ENCODE measurements around the gene CLK1.
A peak's percentile ranks its signal among the peaks of the same experiment; 100 is the strongest.
"Not testable (repeated sequence)": the region's sequence is repeated elsewhere in the genome, so short reads cannot be mapped to it uniquely, and the experiment has no call there.

CLK1 gene

DNA sequence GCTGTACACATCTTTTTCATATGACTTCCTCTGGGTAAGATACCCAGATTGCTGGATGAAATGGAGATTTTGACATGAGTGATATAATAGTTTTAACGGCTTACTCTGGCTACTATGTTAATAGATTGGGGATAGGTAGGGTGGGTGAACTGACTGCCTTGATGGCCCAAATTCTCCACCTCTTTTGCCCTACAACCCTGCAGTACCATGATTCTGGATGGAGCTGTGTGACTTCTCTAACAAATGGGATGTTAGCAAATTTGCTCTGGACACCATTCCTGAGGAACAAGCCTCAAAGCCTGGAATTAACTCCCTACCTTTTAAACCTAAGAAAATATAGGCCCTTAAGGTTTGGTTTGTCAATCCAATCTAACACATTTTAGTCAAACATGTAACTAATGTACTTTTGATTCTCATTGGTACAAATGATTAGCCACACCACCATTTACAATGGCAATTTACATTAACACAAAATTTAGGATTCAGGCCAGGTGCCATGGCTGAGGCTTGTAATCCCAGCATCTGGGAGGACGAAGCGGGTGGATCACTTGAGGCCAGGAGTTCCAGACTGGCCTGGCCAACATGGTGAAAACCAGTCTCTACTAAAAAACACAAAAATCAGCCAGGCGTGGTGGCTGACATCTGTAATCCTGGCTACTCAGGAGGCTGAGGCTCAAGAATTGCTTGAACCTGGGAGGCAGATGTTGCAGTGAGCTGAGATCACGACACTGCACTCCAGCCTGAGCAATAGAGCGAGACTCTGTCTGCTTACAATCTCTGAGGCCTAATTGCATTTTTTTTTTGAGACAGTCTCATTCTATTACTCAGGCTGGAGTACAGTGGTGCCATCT lies 12.8 kb downstream of the CLK1 start:
- no peak for DNase-seq (ENCODE audit: low read depth, low spot score)

DNA sequence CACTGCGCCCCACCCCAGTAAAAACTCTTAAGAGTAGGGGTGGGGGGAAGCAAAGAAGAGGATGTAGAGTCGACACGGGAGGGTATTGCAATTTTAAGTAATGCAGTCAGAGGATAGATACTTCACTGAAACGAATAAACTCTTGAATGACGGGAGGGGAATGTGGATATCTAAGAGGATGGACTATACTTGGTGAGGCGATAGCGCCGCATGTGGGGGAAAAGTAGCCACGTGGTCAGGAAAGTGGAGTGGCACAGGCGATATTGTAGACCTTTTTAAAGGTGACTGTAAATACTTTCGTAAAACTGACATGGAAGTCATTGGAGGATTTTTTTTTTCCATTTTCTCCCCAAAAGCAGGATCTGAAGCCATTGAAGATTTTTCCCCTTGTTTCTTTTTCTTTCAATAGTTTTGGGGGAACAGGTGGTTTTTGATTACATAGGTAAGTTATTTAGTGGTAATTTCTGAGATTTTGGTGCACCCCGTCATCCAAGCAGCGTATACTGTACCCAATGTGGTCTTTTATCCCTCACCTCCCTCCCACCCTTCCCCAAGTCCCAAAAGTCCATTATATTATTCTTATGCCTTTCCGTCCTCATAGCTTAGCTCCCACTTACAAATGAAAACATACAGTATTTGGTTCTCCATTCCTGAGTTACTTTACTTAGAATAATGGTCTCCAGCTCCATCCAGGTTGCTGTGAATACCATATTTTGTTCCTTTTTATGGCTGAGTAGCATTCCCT lies 13.8 kb downstream of the CLK1 start:
- no peak for DNase-seq (ENCODE audit: low read depth, low spot score)

DNA sequence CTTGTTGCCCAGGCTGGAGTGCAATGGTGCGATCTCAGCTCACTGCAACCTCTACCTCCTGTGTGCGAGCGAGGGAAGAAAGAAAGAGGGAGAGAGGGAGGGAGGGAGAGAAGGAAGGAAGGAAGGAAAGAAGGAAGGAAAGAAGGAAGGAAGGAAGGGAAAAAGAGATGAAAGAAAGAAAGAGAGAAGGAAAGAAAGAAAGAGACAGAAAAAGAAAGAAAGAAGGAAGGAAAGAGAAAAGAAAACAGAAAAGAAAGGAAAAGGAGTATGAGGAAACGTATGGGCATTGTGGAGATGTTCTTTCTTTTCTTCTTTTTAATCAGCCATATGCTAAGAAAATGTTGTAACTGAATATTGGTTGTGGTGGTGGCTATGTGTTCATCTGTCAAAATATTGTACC lies 16.5 kb downstream of the CLK1 start:
- DNase-seq (ENCODE audit: low read depth, low spot score) = no peak

DNA sequence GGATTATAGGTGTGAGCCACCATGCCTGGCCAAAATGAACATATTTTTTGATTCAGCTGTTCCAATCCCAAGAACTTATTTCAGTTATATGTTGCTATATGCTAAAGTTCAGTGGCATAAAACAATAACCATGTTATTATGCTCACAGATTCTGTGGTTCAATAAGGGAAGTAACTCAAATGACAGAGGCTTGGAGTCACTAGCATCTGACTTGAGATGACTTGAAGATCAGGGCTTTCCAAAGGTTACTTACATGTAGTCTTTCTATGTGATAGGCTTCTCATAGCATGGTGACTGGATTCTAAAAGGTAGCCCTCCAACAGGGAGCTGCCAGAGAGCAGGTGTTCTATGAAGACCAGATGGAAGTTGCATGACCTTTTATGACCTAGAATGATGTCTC lies 17.2 kb downstream of the CLK1 start:
- DNase-seq (ENCODE audit: low read depth, low spot score) = no peak

DNA sequence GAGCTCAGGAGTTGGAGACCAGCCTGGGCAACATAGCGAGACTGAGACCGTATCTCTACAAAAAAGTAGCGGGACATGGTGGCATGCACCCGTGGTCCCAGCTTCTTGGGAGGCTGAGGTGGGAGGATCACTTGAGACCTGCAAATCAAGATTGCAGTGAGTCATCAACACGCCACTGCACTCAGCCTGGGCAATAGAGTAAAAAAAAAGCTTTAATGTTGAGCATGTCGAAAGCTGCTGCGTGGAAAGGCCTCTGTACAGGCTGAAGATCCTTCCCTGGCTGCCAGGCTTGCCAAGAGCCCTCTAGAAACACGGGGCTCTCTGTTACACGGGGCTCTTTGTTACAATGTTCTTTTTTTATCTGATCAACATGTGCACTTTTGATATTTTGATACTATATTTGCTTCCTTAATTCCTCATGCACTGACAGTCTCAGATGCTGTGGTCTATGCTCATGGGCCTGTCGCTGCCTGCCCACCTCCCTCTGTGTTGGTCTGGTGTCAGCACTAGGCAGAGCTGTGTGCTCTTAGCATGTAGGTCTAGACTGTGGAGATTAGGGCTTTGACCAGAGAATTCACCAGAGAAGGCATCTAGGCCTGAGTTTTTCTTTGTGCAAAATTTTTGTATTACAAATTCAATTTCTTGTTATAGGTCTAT lies 18.7 kb downstream of the CLK1 start:
- DNase-seq (ENCODE audit: low read depth, low spot score) = no peak

DNA sequence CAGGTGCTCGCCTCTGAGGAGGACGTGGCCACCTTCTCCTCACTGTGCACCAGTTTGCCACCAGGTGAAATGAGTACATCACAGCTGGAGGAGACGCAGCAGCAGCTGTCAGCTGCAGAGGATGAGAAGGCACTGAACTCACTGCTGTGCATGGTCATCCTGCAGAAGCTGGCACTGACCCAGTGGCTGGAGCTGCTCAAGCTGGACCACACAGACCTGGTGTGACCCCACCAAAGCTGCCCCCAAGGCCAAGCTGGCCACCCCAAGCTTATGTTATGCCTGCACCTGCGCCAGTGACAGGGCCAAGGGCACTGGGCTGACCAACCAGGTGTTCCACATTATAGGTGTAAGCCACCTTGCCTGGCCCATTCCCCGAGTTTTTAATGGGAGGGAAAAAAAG lies 19.3 kb downstream of the CLK1 start:
- no peak for DNase-seq (ENCODE audit: low read depth, low spot score)

DNA sequence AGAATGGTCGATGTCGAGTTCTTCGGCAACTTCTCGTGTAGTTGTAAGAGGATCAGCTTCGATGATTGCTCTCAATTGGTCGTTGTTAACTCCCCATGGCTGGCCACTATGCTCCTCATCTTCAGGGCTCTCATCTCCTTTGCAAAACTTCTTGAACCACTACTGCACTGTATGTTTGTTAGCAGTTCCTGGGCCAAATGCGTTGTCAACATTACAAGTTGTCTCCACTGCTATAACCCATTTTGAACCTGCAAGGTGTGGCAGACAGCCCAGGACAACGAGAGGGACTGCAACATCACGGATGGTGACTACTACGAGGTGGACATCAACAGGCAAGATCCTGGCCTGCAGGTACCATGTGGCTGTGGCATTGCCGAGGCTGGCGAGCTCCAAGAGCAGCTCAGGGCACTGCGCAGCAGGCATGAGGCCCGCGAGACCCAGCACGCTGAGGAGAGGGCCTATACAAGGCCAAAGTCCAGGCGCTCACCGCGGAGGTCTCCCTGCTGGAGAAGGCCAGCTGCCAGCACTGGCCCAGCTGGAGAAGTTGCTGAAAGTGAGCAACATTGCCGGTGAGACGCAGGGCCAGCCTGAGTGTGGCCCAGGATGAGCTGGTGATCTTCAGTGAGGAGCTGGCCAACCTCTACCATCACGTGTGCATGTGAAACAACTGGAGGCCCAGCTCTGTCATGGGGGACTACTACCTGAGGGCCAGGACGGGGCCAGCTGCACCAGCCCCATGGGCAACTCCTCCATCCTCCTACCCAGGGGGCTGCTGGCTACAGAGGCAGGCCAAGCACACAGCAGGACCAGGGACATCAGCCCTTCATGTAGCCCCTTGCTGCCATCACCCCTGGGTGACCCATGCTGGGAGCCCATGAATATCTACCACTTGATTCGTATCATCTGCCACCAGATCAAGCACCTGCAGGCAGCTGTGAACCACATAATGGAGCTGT lies 20.2 kb downstream of the CLK1 start:
- DNase-seq (ENCODE audit: low read depth, low spot score) = no peak

DNA sequence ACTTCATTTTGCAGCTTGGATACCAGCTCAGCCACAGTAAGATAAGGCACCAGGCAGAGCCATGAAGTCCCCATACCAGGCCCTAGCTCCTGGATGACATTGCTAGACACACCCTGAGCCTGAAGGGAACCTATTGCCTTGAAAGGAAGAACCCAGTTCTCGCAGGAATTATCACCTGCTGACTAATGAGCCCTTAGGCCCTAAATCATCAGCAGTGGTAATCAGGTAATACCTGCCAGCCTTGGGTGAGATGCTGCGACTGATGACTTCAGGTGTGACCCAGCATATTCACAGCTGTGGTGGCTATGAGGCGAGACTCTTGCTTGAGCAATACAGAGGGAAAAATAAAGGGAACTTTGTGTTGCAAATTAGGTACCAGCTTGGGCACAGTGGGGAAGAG lies 24.9 kb downstream of the CLK1 start:
- DNase-seq (ENCODE audit: low read depth, low spot score) = no peak

DNA sequence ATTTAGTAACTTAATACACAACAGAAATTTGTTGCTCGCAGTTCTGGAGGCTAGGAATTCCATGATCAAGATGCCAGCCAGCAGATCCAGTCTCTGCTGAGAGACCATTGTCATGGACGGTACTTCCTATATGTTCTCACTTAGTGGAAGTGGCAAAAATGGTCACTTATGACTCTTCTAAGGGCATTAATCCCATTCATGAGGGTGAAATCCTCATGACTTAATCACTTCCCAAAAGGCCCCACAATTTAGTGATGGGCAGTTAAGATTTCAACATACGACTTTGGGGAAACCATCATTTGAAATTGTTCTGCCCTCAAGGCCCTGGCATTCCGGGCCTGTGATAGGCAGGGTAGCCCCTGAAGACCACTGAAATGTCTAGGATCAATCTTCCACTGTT lies 29.8 kb downstream of the CLK1 start:
- DNase-seq (ENCODE audit: low read depth, low spot score) = no peak

DNA sequence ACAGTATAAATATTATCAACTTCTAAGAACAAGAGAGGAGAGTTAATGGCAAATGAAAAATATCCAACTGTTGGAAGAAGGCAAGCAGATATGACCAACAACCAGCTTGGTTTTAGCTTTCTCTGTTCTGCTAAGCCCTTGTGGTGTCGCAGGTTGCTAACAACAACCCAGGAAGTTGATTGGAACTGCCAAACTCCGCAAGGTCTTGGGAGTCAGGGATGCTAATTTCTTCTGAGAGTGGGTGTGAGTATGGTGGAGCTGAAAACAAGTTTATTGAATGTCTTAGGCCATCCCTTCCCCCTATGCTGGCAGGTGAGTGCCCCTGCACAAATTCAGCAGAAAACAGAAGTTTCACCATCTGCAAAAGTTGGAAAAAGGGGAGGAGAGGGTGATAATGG lies 35.2 kb downstream of the CLK1 start:
- DNase-seq (ENCODE audit: low read depth, low spot score) = no peak

DNA sequence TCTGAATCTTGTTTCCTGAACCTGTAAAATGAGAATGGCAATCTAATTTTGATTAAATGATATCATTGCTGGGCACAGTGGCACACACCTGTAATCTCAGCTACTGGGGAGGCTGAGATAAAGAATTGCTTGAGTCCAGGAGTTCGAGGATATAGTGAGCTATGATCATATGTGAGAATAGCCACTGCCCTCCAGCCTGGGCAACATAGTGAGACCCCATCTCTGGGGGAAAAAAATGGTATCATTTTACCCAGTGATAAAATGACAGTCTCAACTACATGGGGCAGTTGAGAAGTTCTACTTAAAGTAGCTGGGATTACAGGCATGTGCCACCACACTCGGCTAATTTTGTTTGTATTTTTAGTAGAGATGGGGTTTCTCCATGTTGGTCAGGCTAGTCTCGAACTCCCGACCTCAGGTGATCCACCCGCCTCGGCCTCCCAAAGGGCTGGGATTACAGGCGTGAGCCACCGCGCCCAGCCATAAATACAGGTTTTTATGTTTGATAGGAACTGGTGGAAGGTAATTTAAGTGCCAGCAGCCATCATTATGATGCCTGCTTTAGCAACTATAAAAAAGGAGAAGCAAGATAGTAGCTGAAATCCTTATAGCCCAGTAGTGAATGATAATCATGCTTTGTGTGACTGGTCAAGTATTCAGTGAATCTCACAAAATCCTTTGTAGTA lies 35.7 kb downstream of the CLK1 start:
- DNase-seq (ENCODE audit: low read depth, low spot score) = no peak

DNA sequence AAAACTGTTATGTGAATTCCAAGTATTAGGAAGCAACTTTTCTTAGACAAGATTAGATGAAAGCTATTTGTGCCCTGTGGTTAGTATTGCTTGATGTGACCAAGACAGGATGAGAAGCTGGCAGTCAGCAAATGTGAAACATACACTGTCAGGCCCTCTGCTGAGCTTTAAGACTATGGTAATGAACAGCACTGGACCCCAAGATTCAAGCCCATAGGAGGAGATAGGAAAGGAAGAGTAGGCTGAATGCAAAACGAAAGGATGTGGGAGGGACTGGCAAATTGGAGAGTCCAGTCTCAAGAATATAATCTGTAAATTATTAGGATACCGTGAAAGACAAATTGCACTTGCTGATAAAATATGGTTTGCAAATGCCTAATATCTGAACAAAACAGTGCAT lies 36.4 kb downstream of the CLK1 start:
- no peak for DNase-seq (ENCODE audit: low read depth, low spot score)

DNA sequence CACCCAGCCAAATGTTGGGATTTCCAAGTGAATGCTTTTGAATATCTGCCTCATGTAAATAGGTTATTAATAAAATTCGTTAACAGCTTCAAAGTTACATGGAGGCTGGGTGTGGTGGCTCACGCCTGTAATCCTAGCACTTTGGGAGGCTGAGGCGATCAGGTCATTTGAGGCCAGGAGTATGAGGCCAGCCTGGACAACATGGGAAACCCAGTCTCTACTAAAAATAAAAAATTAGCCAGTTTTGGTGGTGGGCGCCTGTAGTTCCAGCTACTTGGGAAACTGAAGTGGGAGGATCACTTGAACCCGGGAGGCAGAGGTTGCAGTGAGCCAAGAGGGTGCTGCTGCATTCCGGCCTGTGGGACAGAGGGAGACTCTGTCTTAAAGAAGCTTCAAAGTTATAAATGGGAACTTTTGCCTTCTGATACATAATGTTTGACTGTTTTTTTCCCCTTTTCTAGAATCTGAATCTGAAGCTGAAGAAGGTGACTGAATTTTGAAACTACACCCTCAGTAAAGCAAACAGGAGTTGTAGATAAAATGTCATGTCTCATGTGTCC lies 42.7 kb downstream of the CLK1 start:
- DNase-seq (ENCODE audit: low read depth, low spot score) = no peak

DNA sequence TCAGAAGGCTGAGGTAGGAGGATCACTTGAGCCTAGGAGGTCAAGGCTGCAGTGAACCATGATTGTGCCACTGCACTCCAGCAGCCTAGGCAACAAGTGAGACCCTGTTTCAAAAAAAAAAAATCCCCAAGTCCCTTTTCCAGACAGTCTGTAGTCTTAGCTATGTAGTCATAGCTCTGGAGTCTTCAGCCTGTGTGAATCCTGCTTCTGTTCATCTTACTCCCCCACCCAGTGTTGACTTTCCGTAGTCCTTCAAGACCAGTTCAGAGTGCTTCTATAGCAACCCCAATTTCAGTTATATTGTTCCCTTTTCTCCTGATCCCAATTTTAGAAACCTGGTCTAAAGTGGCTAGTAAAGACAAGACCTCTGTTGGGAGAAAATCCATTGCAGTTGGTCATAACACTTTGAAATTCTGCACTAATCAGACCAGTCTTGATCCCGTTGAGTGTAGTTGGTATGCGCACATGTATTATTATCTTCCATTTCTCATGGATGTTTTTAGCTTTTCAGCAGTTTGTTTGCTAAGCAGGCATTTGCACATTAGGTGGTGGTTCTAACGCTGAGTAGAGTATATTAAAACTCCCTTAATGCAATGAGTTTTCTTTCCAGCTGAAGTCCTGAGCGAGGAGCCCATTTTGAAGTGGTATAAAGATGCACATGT lies 43.8 kb downstream of the CLK1 start:
- no peak for DNase-seq (ENCODE audit: low read depth, low spot score)

DNA sequence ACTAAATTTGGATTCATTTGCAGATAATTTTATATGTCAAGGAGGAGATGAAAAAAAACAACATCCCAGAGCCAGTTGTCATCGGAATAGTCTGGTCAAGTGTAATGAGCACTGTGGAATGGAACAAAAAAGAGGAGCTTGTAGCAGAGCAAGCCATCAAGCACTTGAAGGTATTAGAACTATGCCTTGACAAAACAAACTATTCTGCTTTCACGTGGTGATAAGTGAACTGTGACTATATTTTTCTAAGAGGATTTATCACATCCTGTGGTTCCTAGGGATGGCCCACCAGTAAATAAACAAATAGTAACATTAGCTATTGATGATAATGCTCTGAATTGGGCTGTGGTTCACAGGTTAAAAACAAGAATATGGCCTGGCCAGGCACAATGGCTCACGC lies 45.7 kb downstream of the CLK1 start:
- not testable (repeated sequence) for DNase-seq (ENCODE audit: low read depth, low spot score)

DNA sequence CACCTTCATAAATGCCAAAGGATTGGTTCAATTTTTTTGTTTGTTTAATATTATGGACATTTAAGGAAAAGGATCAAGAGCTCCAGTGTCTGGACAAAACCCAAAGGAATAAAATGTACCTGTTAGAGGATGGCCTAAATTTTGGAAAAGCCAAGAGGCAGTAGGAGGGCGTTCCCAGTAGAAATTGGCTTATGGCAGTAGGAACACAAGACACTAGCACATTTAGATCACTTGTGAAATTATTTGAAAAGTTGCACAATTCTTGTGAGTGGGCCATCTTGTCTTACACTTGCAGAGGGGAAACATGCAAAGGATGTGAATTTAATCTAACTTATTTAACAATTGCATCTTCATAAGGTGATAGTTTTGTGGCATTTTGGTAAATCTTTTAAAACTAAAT lies 49.5 kb downstream of the CLK1 start:
- DNase-seq (ENCODE audit: low read depth, low spot score) = no peak

DNA sequence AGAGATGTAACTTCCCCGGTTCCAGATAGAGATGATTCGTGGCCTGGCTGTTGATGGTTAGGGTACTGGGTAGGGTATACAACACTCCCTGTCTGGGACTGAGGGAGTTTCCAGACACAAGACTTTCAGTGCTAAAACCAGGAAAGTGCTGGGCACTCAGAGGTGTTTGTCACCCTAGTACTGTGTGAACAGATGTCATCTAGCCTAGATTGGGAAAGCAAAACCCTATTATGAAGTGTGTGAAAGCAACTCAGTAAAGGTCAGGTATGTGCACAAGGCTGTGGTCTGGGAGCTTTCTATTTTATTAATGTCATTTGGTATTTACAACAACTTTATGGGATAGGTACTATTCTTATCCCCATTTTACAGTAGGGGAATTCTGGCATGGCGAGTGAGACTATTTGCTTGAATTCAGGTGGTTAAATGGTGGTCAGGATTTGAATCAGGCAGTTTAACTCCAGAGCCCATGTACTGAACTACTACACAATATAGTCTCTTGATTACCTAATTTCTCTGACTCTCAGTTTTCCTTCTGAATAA lies 50.1 kb downstream of the CLK1 start:
- no peak for DNase-seq (ENCODE audit: low read depth, low spot score)

DNA sequence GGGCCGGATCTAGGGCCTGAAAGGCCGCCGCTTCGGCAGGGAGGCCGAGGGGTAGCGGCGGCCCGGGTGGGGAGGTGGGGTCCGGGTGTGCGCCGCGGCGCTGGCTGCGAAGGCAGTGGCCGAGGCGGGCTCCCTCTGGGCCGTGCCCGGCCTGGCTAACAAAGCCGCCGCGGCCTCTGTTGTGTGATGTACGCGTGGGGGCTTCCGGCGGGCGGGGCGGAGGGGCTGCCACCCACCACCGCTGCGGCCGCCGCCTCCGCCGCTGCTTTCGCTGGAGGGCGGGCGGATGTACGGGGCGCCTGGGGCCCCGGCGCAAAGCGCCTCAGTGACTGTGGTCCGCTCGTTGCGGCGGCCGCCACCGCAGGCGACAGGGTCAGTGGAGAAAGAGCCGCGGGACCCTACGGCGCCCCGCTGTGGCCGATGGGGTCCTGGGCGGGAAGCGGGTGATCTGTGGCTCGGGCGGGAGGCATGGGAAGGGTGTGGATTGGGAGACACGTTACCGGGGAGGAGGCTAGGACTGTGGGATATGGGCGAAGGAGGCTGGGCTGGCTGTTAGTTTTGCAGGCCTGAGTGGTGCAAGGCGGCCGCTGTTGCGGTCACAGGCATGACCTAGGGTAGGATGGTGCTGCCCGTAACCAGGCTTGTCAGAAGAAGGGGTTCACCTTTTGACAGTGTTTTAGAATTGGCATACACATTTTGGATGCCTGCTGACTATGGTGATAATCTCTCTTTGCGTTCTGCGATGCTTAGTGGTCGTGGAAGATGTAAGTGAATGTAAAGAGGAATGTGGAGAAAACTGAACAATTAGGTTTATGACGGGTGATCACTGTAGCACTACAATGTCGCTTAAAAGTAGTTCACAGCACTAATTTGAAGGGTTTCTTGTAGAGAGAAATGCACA lies 52.1 kb downstream of the CLK1 start:
- peak; percentile 85 for DNase-seq (ENCODE audit: low read depth, low spot score)
